Memory B cell (primary cell): Measurements from ENCODE around the gene SURF6.
A peak's percentile ranks its signal among the peaks of the same experiment; 100 is the strongest.
"Not testable (repeated sequence)": the region's sequence is repeated elsewhere in the genome, so short reads cannot be mapped to it uniquely, and the experiment has no call there.

ENCODE experiments used
- ATAC-seq: fragments of 150-1000 bp; cut with Tn5 transposase; 2 replicates; pipeline ENCODE4 v1.10.0; 2021; ENCODE audit warnings: low read depth, mild to moderate bottlenecking, moderate library complexity
- DNase-seq, 2 donors: peaks; one replicate each; pipeline ENCODE4 v3.0.0; 2022; ENCODE audit warnings: low spot score in 2 of 2
- H3K27ac Mint-ChIP-seq: one replicate; pipeline ENCODE4 v1.8.0; 2022; ENCODE audit warnings: mild to moderate bottlenecking, moderate library complexity, mixed read lengths
- H3K27me3 Mint-ChIP-seq: one replicate; pipeline ENCODE4 v1.8.0; 2022; ENCODE audit warnings: mixed read lengths
- H3K36me3 Mint-ChIP-seq: one replicate; pipeline ENCODE4 v1.8.0; 2022; ENCODE audit warnings: mild to moderate bottlenecking, mixed read lengths
- H3K4me1 Mint-ChIP-seq: one replicate; pipeline ENCODE4 v1.8.0; 2022; ENCODE audit warnings: mixed read lengths
- H3K4me3 Mint-ChIP-seq: one replicate; pipeline ENCODE4 v1.8.0; 2022; ENCODE audit warnings: mild to moderate bottlenecking, moderate library complexity, mixed read lengths
- H3K9me3 Mint-ChIP-seq: one replicate; pipeline ENCODE4 v1.8.0; 2022; ENCODE audit warnings: mixed read lengths

The SURF6 gene

GRCh38 chr9:133347515-133347984, 11.6 kb upstream of the SURF6 start:
- peak overlapping the region; percentile 99 for H3K4me3 Mint-ChIP-seq
- H3K36me3 Mint-ChIP-seq, result peaks cover 25% of the 10 kb centered on the region
- peaks cover 21% of the 10 kb centered on the region for H3K4me1 Mint-ChIP-seq
- H3K27me3 Mint-ChIP-seq, result no peaks in the 10 kb centered on the region
- H3K27ac Mint-ChIP-seq, result peak overlapping the region; percentile 95
- ATAC-seq (peak; percentile 47), DNase-seq (peak; percentile 53 to 63)
- H3K9me3 Mint-ChIP-seq, result no peaks in the 10 kb centered on the region

GRCh38 chr9:133346021-133346785, 10.2 kb upstream of the SURF6 start:
- H3K4me1 Mint-ChIP-seq, result peaks cover 32% of the 10 kb centered on the region
- peaks cover 28% of the 10 kb centered on the region for H3K36me3 Mint-ChIP-seq
- peak overlapping the region; percentile 99 for H3K4me3 Mint-ChIP-seq
- no peak for ATAC-seq
- H3K9me3 Mint-ChIP-seq, result no peaks in the 10 kb centered on the region
- no peak for DNase-seq
- H3K27me3 Mint-ChIP-seq, result no peaks in the 10 kb centered on the region
- peak overlapping the region; percentile 95 for H3K27ac Mint-ChIP-seq

- no peak overlapping the region for H3K27ac Mint-ChIP-seq
- no peaks in the 10 kb centered on the region for H3K9me3 Mint-ChIP-seq
- H3K36me3 Mint-ChIP-seq, result peaks cover 29% of the 10 kb centered on the region
- no peak overlapping the region for H3K4me3 Mint-ChIP-seq
- ATAC-seq (no peak), DNase-seq (no peak)
- no peaks in the 10 kb centered on the region for H3K27me3 Mint-ChIP-seq
- H3K4me1 Mint-ChIP-seq, result peaks cover 34% of the 10 kb centered on the region
Measured at GRCh38 chr9:133345596-133345995, 9.6 kb upstream of the SURF6 start.

GRCh38 chr9:133344979-133345378, 9.0 kb upstream of the SURF6 start:
- peaks cover 33% of the 10 kb centered on the region for H3K36me3 Mint-ChIP-seq
- H3K27me3 Mint-ChIP-seq, result no peaks in the 10 kb centered on the region
- no peaks in the 10 kb centered on the region for H3K9me3 Mint-ChIP-seq
- H3K27ac Mint-ChIP-seq, result no peak overlapping the region
- DNase-seq, result no peak
- ATAC-seq, result no peak
- H3K4me3 Mint-ChIP-seq, result no peak overlapping the region
- peaks cover 40% of the 10 kb centered on the region for H3K4me1 Mint-ChIP-seq

GRCh38 chr9:133344071-133344470, 8.1 kb upstream of the SURF6 start:
- H3K9me3 Mint-ChIP-seq, result no peaks in the 10 kb centered on the region
- H3K4me1 Mint-ChIP-seq, result peaks cover 42% of the 10 kb centered on the region
- no peaks in the 10 kb centered on the region for H3K27me3 Mint-ChIP-seq
- no peak overlapping the region for H3K4me3 Mint-ChIP-seq
- ATAC-seq (no peak), DNase-seq (no peak)
- no peak overlapping the region for H3K27ac Mint-ChIP-seq
- peaks cover 34% of the 10 kb centered on the region for H3K36me3 Mint-ChIP-seq

- H3K4me3 Mint-ChIP-seq, result no peak overlapping the region
- peak overlapping the region; percentile 84 for H3K27ac Mint-ChIP-seq
- H3K27me3 Mint-ChIP-seq, result no peaks in the 10 kb centered on the region
- no peaks in the 10 kb centered on the region for H3K9me3 Mint-ChIP-seq
- H3K36me3 Mint-ChIP-seq, result peaks cover 32% of the 10 kb centered on the region
- DNase-seq (no peak), ATAC-seq (no peak)
- peaks cover 44% of the 10 kb centered on the region for H3K4me1 Mint-ChIP-seq
Measured at GRCh38 chr9:133342570-133342969, 6.6 kb upstream of the SURF6 start.

- DNase-seq (no peak), ATAC-seq (no peak)
- no peaks in the 10 kb centered on the region for H3K9me3 Mint-ChIP-seq
- peak overlapping the region; percentile 84 for H3K27ac Mint-ChIP-seq
- H3K27me3 Mint-ChIP-seq, result no peaks in the 10 kb centered on the region
- H3K4me3 Mint-ChIP-seq, result no peak overlapping the region
- H3K36me3 Mint-ChIP-seq, result peaks cover 31% of the 10 kb centered on the region
- peaks cover 42% of the 10 kb centered on the region for H3K4me1 Mint-ChIP-seq
Measured at GRCh38 chr9:133342069-133342406, 6.0 kb upstream of the SURF6 start.

- ATAC-seq, result no peak
- H3K27me3 Mint-ChIP-seq, result no peaks in the 10 kb centered on the region
- peak overlapping the region; percentile 84 for H3K27ac Mint-ChIP-seq
- peak overlapping the region; percentile 30 for H3K4me3 Mint-ChIP-seq
- H3K4me1 Mint-ChIP-seq, result peaks cover 37% of the 10 kb centered on the region
- H3K36me3 Mint-ChIP-seq, result peaks cover 29% of the 10 kb centered on the region
- H3K9me3 Mint-ChIP-seq, result no peaks in the 10 kb centered on the region
- DNase-seq, result no peak
Measured at GRCh38 chr9:133341369-133342068, 5.5 kb upstream of the SURF6 start.

GRCh38 chr9:133340916-133341315, 4.9 kb upstream of the SURF6 start:
- H3K4me3 Mint-ChIP-seq, result peak overlapping the region; percentile 37

GRCh38 chr9:133340256-133340655, 4.3 kb upstream of the SURF6 start:
- peak; percentile 49 for ATAC-seq
- H3K27me3 Mint-ChIP-seq, result no peaks in the 10 kb centered on the region
- H3K36me3 Mint-ChIP-seq, result peaks cover 29% of the 10 kb centered on the region
- H3K4me3 Mint-ChIP-seq, result peak overlapping the region; percentile 37
- H3K27ac Mint-ChIP-seq, result peak overlapping the region; percentile 84
- no peaks in the 10 kb centered on the region for H3K9me3 Mint-ChIP-seq
- peaks cover 41% of the 10 kb centered on the region for H3K4me1 Mint-ChIP-seq
- DNase-seq, result no peak

More at GRCh38 chr9:133340916-133341315, 4.9 kb upstream of the SURF6 start:
- DNase-seq, result no peak
- no peaks in the 10 kb centered on the region for H3K27me3 Mint-ChIP-seq
- H3K36me3 Mint-ChIP-seq, result peaks cover 29% of the 10 kb centered on the region
- no peaks in the 10 kb centered on the region for H3K9me3 Mint-ChIP-seq
- peaks cover 37% of the 10 kb centered on the region for H3K4me1 Mint-ChIP-seq
- H3K27ac Mint-ChIP-seq, result peak overlapping the region; percentile 84
- no peak for ATAC-seq

GRCh38 chr9:133339641-133340040, 3.7 kb upstream of the SURF6 start:
- H3K4me1 Mint-ChIP-seq, result peaks cover 41% of the 10 kb centered on the region
- no peaks in the 10 kb centered on the region for H3K27me3 Mint-ChIP-seq
- peak overlapping the region; percentile 60 for H3K4me3 Mint-ChIP-seq
- no peak for ATAC-seq
- DNase-seq, result no peak
- H3K36me3 Mint-ChIP-seq, result peaks cover 29% of the 10 kb centered on the region
- peak overlapping the region; percentile 84 for H3K27ac Mint-ChIP-seq
- no peaks in the 10 kb centered on the region for H3K9me3 Mint-ChIP-seq

- H3K27ac Mint-ChIP-seq, H3K9me3 Mint-ChIP-seq, H3K27me3 Mint-ChIP-seq, ATAC-seq, DNase-seq: not testable (repeated sequence)
- H3K4me1 Mint-ChIP-seq, result peaks cover 24% of the 10 kb centered on the region
- H3K4me3 Mint-ChIP-seq, result peak overlapping the region; percentile 97
- H3K36me3 Mint-ChIP-seq, result peaks cover 27% of the 10 kb centered on the region
Measured at GRCh38 chr9:133334888-133335287, 1.1 kb downstream of the SURF6 start.

GRCh38 chr9:133334161-133334560, 1.8 kb downstream of the SURF6 start:
- ATAC-seq, result no peak
- H3K4me3 Mint-ChIP-seq, result no peak overlapping the region
- no peak overlapping the region for H3K27ac Mint-ChIP-seq
- H3K4me1 Mint-ChIP-seq, result peaks cover 22% of the 10 kb centered on the region
- H3K9me3 Mint-ChIP-seq, result no peaks in the 10 kb centered on the region
- H3K27me3 Mint-ChIP-seq, result no peaks in the 10 kb centered on the region
- DNase-seq, result no peak
- peaks cover 22% of the 10 kb centered on the region for H3K36me3 Mint-ChIP-seq

GRCh38 chr9:133333566-133333965, 2.4 kb downstream of the SURF6 start:
- DNase-seq, result no peak
- Mint-ChIP-seq H3K4me3 (no peak overlapping the region), H3K27me3 (no peaks in the 10 kb centered on the region), H3K9me3 (no peaks in the 10 kb centered on the region), H3K27ac (no peak overlapping the region), H3K36me3 (peaks cover 19% of the 10 kb centered on the region), H3K4me1 (peaks cover 24% of the 10 kb centered on the region)
- ATAC-seq, result no peak
